ENCODE measurements around the gene PPIP5K2.

GRCh38 chr5:103228061-103228460 lies 108.0 kb downstream of the PPIP5K2 start:
- TF ChIP-seq, protein P1, sequence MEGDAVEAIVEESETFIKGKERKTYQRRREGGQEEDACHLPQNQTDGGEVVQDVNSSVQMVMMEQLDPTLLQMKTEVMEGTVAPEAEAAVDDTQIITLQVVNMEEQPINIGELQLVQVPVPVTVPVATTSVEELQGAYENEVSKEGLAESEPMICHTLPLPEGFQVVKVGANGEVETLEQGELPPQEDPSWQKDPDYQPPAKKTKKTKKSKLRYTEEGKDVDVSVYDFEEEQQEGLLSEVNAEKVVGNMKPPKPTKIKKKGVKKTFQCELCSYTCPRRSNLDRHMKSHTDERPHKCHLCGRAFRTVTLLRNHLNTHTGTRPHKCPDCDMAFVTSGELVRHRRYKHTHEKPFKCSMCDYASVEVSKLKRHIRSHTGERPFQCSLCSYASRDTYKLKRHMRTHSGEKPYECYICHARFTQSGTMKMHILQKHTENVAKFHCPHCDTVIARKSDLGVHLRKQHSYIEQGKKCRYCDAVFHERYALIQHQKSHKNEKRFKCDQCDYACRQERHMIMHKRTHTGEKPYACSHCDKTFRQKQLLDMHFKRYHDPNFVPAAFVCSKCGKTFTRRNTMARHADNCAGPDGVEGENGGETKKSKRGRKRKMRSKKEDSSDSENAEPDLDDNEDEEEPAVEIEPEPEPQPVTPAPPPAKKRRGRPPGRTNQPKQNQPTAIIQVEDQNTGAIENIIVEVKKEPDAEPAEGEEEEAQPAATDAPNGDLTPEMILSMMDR (IDR thresholded peaks at IDR 0.05; ENCODE audit: low read depth, low read length, missing input control) = no peak
- no peak for TF ChIP-seq RAD21 (IDR thresholded peaks at IDR 0.05)
- no peak for TF ChIP-seq EGR1 (IDR thresholded peaks at IDR 0.05; ENCODE audit: low read depth in 2 of 2)
- TF ChIP-seq HNF4A (conservative IDR thresholded peaks at IDR 0.05) = no peak
- TF ChIP-seq YY1 (IDR thresholded peaks at IDR 0.05) = no peak
- TF ChIP-seq, protein P2, sequence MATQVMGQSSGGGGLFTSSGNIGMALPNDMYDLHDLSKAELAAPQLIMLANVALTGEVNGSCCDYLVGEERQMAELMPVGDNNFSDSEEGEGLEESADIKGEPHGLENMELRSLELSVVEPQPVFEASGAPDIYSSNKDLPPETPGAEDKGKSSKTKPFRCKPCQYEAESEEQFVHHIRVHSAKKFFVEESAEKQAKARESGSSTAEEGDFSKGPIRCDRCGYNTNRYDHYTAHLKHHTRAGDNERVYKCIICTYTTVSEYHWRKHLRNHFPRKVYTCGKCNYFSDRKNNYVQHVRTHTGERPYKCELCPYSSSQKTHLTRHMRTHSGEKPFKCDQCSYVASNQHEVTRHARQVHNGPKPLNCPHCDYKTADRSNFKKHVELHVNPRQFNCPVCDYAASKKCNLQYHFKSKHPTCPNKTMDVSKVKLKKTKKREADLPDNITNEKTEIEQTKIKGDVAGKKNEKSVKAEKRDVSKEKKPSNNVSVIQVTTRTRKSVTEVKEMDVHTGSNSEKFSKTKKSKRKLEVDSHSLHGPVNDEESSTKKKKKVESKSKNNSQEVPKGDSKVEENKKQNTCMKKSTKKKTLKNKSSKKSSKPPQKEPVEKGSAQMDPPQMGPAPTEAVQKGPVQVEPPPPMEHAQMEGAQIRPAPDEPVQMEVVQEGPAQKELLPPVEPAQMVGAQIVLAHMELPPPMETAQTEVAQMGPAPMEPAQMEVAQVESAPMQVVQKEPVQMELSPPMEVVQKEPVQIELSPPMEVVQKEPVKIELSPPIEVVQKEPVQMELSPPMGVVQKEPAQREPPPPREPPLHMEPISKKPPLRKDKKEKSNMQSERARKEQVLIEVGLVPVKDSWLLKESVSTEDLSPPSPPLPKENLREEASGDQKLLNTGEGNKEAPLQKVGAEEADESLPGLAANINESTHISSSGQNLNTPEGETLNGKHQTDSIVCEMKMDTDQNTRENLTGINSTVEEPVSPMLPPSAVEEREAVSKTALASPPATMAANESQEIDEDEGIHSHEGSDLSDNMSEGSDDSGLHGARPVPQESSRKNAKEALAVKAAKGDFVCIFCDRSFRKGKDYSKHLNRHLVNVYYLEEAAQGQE (IDR thresholded peaks at IDR 0.05) = no peak
- TF ChIP-seq, protein P3, sequence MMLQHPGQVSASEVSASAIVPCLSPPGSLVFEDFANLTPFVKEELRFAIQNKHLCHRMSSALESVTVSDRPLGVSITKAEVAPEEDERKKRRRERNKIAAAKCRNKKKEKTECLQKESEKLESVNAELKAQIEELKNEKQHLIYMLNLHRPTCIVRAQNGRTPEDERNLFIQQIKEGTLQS (IDR thresholded peaks at IDR 0.05) = no peak
- TF ChIP-seq, protein P4, sequence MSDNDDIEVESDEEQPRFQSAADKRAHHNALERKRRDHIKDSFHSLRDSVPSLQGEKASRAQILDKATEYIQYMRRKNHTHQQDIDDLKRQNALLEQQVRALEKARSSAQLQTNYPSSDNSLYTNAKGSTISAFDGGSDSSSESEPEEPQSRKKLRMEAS (IDR thresholded peaks at IDR 0.05) = no peak
- TF ChIP-seq TAF1 (conservative IDR thresholded peaks at IDR 0.05) = no peak
- TF ChIP-seq RXRA (IDR thresholded peaks at IDR 0.05) = no peak
- TF ChIP-seq SP1 (IDR thresholded peaks at IDR 0.05) = no peak
- no peak for TF ChIP-seq GABPA (IDR thresholded peaks at IDR 0.05 in 1 of 2, conservative IDR thresholded peaks at IDR 0.05 in 1 of 2)

Measured in liver (tissue), 3 donors.